Esophagus muscularis mucosa (tissue), 4 donors: ENCODE data around the gene NPC1. TPM values are rescaled to one million over a fixed set of nuclear protein-coding genes. Genes with fewer than 3 reads are reported as not detected.

Source experiments
- DNase-seq: peaks from one replicate; pipeline ENCODE4 v3.0.0-alpha.2; 2017; ENCODE audit errors: extremely low spot score
- H3K27ac ChIP-seq, 4 donors: fragments of 200-600 bp; sonication (generic); replicated peaks in 1 of 4; 1 replicate in 3 of 4; 2 replicates in 1 of 4; pipeline ENCODE4 v1.5.1; 2016 to 2019; ENCODE audit warnings: mild to moderate bottlenecking in 1 of 4
- H3K27me3 ChIP-seq, 4 donors: fragments of 200-600 bp; sonication (generic); one replicate each; pipeline versions ENCODE4 v1.5.1 to v1.6.0; 2016 to 2019
- H3K36me3 ChIP-seq, 4 donors: fragments of 200-600 bp; sonication (generic); one replicate each; pipeline ENCODE4 v1.5.1; 2016 to 2019
- H3K4me1 ChIP-seq, 4 donors: fragments of 200-600 bp; sonication (generic); one replicate each; pipeline ENCODE4 v1.5.1; 2016 to 2019
- H3K4me3 ChIP-seq, 4 donors: fragments of 200-600 bp; sonication (generic); 1 replicate in 2 of 4; 2 replicates in 2 of 4; pipeline ENCODE4 v1.5.1; 2016 to 2019; ENCODE audit warnings: mild to moderate bottlenecking in 4 of 4, moderate library complexity in 1 of 4
- H3K9me3 ChIP-seq, 4 donors: fragments of 200-600 bp; sonication (generic); 1 replicate in 3 of 4; 2 replicates in 1 of 4; pipeline ENCODE4 v1.5.1; 2016 to 2019
- EP300 ChIP-seq: sonication (generic); formaldehyde crosslinking; IDR thresholded peaks from one replicate; pipeline ENCODE4 v1.6.1; 2017; ENCODE audit warnings: antibody characterized with exemption
- POLR2A ChIP-seq: fragments of 450-650 bp; IDR thresholded peaks from one replicate; pipeline ENCODE4 v1.6.1; 2017; ENCODE audit warnings: antibody characterized with exemption, moderate library complexity, mild to moderate bottlenecking, low read depth
- POLR2AphosphoS5 ChIP-seq, 2 donors: sonication (generic); formaldehyde crosslinking; IDR thresholded peaks; one replicate each; pipeline ENCODE4 v1.6.1; 2017; ENCODE audit warnings: antibody characterized with exemption in 2 of 2
- whole genome bisulfite sequencing: methylation state at CpG from one replicate; pipeline ENCODE4 v1.1.5; 2018; 5-methylcytosine and 5-hydroxymethylcytosine counted together
- intact Hi-C: fragments of 100-400 bp; cut with DNase I; formaldehyde crosslinking; loops from one replicate; pipeline ENCODE4 v1.15.1; 2023
- total RNA-seq, 4 donors: library from RNA; depleted of rRNA; stranded (reverse); fragments of >200 nt; gene quantifications; one replicate each; pipeline versions ENCODE4 v1.1.0 to v1.2.1, GENCODE V29; 2016
- TF ChIP-seq, protein P1 (sequence below), 3 experiments: fragments of 200-600 bp in 2 of 3; fragments of 450-650 bp in 1 of 3; sonication (generic) in 2 of 3; IDR thresholded peaks; one replicate each; pipeline ENCODE4 v1.5.1; 2017 to 2019; ENCODE audit warnings: antibody characterized with exemption in 3 of 3, mild to moderate bottlenecking in 2 of 3, moderate library complexity in 1 of 3

NPC1 gene
- total RNA-seq, 4 donors from 2014 or later, result 39.9 to 63.7 (median 45.6) TPM

DNA sequence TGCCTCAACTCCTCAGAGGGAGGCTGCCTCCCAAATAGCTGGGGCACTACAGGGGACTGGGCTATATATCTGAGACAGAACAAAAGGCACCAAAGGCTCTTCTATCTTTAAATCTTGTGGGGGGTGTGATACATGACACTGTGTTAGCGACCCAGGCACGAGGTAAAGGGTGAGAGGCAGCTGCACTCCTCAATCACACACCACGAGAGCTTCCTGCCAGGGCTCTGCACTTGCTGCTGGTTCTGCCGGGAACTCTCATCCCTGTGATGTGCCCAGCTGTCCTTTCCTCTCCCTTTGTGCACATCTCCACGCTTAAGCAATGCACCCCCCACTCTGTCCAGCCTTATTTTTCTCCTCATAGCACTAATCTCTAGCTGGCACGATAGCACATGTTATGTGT, 32.4 kb downstream of the NPC1 start:
- Histone ChIP-seq H3K27ac (no peak overlapping the region), H3K9me3 (no peaks in the 10 kb centered on the region), H3K36me3 (peaks cover 59 to 100% (median 90%) of the 10 kb centered on the region in 4 donors), H3K27me3 (no peaks in the 10 kb centered on the region), H3K4me3 (no peak overlapping the region), H3K4me1 (no peaks in the 10 kb centered on the region)
- TF ChIP-seq, protein P1, sequence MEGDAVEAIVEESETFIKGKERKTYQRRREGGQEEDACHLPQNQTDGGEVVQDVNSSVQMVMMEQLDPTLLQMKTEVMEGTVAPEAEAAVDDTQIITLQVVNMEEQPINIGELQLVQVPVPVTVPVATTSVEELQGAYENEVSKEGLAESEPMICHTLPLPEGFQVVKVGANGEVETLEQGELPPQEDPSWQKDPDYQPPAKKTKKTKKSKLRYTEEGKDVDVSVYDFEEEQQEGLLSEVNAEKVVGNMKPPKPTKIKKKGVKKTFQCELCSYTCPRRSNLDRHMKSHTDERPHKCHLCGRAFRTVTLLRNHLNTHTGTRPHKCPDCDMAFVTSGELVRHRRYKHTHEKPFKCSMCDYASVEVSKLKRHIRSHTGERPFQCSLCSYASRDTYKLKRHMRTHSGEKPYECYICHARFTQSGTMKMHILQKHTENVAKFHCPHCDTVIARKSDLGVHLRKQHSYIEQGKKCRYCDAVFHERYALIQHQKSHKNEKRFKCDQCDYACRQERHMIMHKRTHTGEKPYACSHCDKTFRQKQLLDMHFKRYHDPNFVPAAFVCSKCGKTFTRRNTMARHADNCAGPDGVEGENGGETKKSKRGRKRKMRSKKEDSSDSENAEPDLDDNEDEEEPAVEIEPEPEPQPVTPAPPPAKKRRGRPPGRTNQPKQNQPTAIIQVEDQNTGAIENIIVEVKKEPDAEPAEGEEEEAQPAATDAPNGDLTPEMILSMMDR (IDR thresholded peaks at IDR 0.05), result no peak
- TF ChIP-seq POLR2A (no peak), POLR2AphosphoS5 (IDR thresholded peaks at IDR 0.05) (no peak), EP300 (no peak)
- no peak for DNase-seq
- WGBS, result 95% methylated on average over 6 of the region's 6 CpGs
- intact Hi-C loops, result no loop called here

DNA sequence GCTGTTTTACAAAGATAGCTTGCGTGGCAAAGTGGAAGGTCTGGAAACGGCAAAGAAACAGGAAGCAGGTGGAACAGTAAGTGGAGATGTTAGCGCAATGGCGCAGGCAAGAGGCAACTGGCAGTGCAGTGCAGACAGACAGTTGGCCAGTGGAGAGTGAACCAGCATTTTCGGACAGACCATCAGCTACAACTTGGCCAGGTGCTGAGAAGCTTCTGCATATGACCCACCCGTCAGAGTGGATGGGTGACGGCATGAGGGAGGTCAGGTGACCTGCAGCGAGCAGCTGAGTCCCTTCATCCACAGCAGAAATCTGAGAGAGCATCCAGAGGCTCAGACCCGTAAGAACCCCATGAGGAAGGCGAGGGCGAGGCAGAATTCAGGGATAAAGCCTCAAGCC, 33.8 kb downstream of the NPC1 start:
- Histone ChIP-seq H3K36me3 (peaks cover 60 to 100% (median 93%) of the 10 kb centered on the region in 4 donors), H3K27me3 (no peaks in the 10 kb centered on the region), H3K9me3 (no peaks in the 10 kb centered on the region), H3K4me3 (no peak overlapping the region), H3K27ac (no peak overlapping the region), H3K4me1 (no peaks in the 10 kb centered on the region)
- DNase-seq, result no peak
- WGBS, result 85% methylated on average over 11 of the region's 11 CpGs
- no peak for TF ChIP-seq POLR2AphosphoS5 (IDR thresholded peaks at IDR 0.05)
- no peak for TF ChIP-seq EP300
- no peak for TF ChIP-seq POLR2A
- TF ChIP-seq, protein P1 (IDR thresholded peaks at IDR 0.05), result no peak
- intact Hi-C loops, result no loop called here

DNA sequence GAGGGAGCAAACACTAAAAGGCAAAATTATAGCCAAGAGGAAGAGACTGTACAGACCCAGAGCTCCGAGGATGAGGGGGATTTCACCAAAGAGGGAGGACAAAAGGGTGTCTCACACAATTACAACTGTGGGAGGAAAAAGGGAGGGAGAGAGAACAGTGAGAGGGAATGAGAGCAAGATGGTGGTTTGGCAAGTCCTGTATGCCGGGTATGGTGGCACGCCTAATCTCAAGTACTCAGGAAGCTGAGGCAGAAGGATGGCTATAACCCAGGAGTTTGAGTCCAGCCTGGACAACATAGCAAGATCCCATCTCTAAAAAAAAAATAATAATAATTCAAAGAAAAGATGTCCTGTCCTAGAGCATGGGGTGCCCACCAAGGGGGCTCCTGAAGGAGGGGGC, 34.3 kb downstream of the NPC1 start:
- H3K27me3 ChIP-seq, result no peaks in the 10 kb centered on the region
- H3K4me3 ChIP-seq, result no peak overlapping the region
- no peaks in the 10 kb centered on the region for H3K4me1 ChIP-seq
- H3K9me3 ChIP-seq, result no peaks in the 10 kb centered on the region
- intact Hi-C loops, result no loop called here
- DNase-seq, result no peak
- H3K27ac ChIP-seq, result no peak overlapping the region
- peaks cover 62 to 100% (median 93%) of the 10 kb centered on the region in 4 donors for H3K36me3 ChIP-seq
- no peak for TF ChIP-seq POLR2AphosphoS5 (IDR thresholded peaks at IDR 0.05)
- TF ChIP-seq POLR2A, result no peak
- no peak for TF ChIP-seq EP300
- TF ChIP-seq, protein P1 (IDR thresholded peaks at IDR 0.05), result no peak
- 76% methylated on average over 3 of the region's 3 CpGs for WGBS

DNA sequence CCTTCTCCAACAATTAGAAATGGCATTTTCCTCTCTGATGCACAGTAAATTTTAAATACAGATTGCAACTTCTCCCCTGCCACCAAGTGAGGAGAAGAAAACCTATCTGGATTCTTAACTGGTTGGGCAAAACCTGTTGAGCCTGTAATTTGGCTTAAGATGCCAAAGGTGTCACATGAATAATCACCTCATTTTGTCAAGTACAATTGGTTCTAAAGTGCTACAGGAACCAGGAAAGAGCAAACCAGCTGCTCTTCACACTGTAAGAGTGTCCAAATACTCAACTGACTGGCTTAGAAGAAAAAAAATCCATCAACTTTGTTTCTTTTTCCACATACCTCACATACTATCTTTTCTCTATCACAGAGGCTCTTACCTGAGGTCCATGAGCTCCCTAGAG, 35.4 kb downstream of the NPC1 start:
- Histone ChIP-seq H3K9me3 (no peaks in the 10 kb centered on the region), H3K4me1 (no peaks in the 10 kb centered on the region), H3K36me3 (peaks cover 53 to 97% (median 92%) of the 10 kb centered on the region in 4 donors), H3K4me3 (no peak overlapping the region), H3K27ac (no peak overlapping the region), H3K27me3 (no peaks in the 10 kb centered on the region)
- TF ChIP-seq, protein P1 (IDR thresholded peaks at IDR 0.05), result no peak
- TF ChIP-seq POLR2A (no peak), EP300 (no peak), POLR2AphosphoS5 (IDR thresholded peaks at IDR 0.05) (no peak)
- no peak for DNase-seq
- intact Hi-C loops, result no loop called here

DNA sequence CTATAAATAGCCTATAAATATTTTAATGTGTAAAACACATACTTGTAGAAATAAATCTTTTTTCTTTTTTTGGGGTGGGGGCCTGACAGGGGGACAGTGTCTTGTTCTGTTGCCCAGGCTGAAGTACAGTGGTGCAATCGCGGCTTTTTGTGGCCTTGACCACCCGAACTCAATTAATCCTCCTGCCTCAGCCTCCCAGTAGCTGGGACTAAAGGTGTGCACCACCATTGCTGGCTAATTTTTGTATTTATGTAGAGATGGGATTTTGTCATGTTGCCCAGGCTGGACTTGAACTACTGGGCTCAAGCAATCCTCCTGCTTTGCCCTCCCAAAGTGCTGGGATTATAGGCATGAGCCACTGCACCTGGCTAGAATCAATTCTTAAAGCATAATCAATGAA, 37.6 kb downstream of the NPC1 start:
- Histone ChIP-seq H3K27ac (no peak overlapping the region), H3K4me1 (no peaks in the 10 kb centered on the region), H3K27me3 (no peaks in the 10 kb centered on the region), H3K36me3 (peaks cover 53 to 97% (median 91%) of the 10 kb centered on the region in 4 donors), H3K9me3 (no peaks in the 10 kb centered on the region), H3K4me3 (no peak overlapping the region)
- TF ChIP-seq POLR2A, result no peak
- TF ChIP-seq, protein P1 (IDR thresholded peaks at IDR 0.05), result no peak
- no peak for TF ChIP-seq EP300
- WGBS, result 93% methylated on average over 3 of the region's 3 CpGs
- intact Hi-C loops, result no loop called here
- no peak for DNase-seq
